Measurements from ENCODE around the gene CAMKK1. TPM values are rescaled to one million over a fixed set of nuclear protein-coding genes. Genes with fewer than 3 reads are reported as not detected.

CAMKK1 gene
- total RNA-seq, 1 experiment from 2014 or later, result 3.4 TPM

GRCh38 chr17:3923466-3924190, 30.8 kb upstream of the CAMKK1 start:
- H3K4me3 ChIP-seq, result no peak overlapping the region
- H3K4me1 ChIP-seq, result peaks cover 2% of the 10 kb centered on the region; the same call in 1 of the 2 replicates
- H3K9me3 ChIP-seq (replicated peaks), result no peaks in the 10 kb centered on the region
- DNase-seq, result no peak
- H3K27me3 ChIP-seq, result no peaks in the 10 kb centered on the region
- H3K36me3 ChIP-seq, result no peaks in the 10 kb centered on the region
- H3K27ac ChIP-seq, result no peak overlapping the region

GRCh38 chr17:3922765-3923164, 29.9 kb upstream of the CAMKK1 start:
- H3K36me3 ChIP-seq, result no peaks in the 10 kb centered on the region
- H3K27ac ChIP-seq, result no peak overlapping the region
- no peaks in the 10 kb centered on the region for H3K27me3 ChIP-seq
- no peak overlapping the region for H3K4me3 ChIP-seq
- DNase-seq, result no peak
- peaks cover 2% of the 10 kb centered on the region; the same call in 1 of the 2 replicates for H3K4me1 ChIP-seq
- H3K9me3 ChIP-seq (replicated peaks), result no peaks in the 10 kb centered on the region

- Histone ChIP-seq H3K9me3 (replicated peaks) (no peaks in the 10 kb centered on the region), H3K36me3 (no peaks in the 10 kb centered on the region), H3K27me3 (no peaks in the 10 kb centered on the region), H3K27ac (no peak overlapping the region), H3K4me3 (peak overlapping the region; percentile 19), H3K4me1 (peaks cover 10% of the 10 kb centered on the region)
- DNase-seq, result no peak
Measured at GRCh38 chr17:3921502-3922319, 28.9 kb upstream of the CAMKK1 start.

- Histone ChIP-seq H3K4me1 (peaks cover 10% of the 10 kb centered on the region), H3K9me3 (replicated peaks) (no peaks in the 10 kb centered on the region), H3K36me3 (no peaks in the 10 kb centered on the region), H3K4me3 (peak overlapping the region; percentile 19), H3K27me3 (no peaks in the 10 kb centered on the region), H3K27ac (no peak overlapping the region)
- no peak for DNase-seq
Measured at GRCh38 chr17:3921006-3921405, 28.2 kb upstream of the CAMKK1 start.

GRCh38 chr17:3919123-3919624, 26.3 kb upstream of the CAMKK1 start:
- H3K4me1 ChIP-seq, result peaks cover 10% of the 10 kb centered on the region
- no peaks in the 10 kb centered on the region for H3K27me3 ChIP-seq

GRCh38 chr17:3918372-3919122, 25.7 kb upstream of the CAMKK1 start:
- Histone ChIP-seq H3K27ac (no peak overlapping the region), H3K4me1 (peaks cover 10% of the 10 kb centered on the region), H3K36me3 (no peaks in the 10 kb centered on the region), H3K27me3 (no peaks in the 10 kb centered on the region), H3K4me3 (no peak overlapping the region), H3K9me3 (replicated peaks) (no peaks in the 10 kb centered on the region)
- DNase-seq, result no peak

More at GRCh38 chr17:3919123-3919624, 26.3 kb upstream of the CAMKK1 start:
- no peak overlapping the region for H3K4me3 ChIP-seq
- H3K36me3 ChIP-seq, result no peaks in the 10 kb centered on the region
- no peak overlapping the region for H3K27ac ChIP-seq
- no peaks in the 10 kb centered on the region for H3K9me3 ChIP-seq (replicated peaks)
- no peak for DNase-seq

GRCh38 chr17:3917391-3917931, 24.6 kb upstream of the CAMKK1 start:
- Histone ChIP-seq H3K4me3 (no peak overlapping the region), H3K27ac (no peak overlapping the region; the same call in 1 of the 2 replicates), H3K9me3 (replicated peaks) (no peaks in the 10 kb centered on the region), H3K27me3 (no peaks in the 10 kb centered on the region), H3K4me1 (peaks cover 10% of the 10 kb centered on the region), H3K36me3 (no peaks in the 10 kb centered on the region)
- peak; percentile 63 to 65 for DNase-seq

- Histone ChIP-seq H3K27me3 (no peaks in the 10 kb centered on the region), H3K4me3 (no peak overlapping the region), H3K9me3 (replicated peaks) (no peaks in the 10 kb centered on the region), H3K27ac (no peak overlapping the region), H3K4me1 (peaks cover 10% of the 10 kb centered on the region), H3K36me3 (no peaks in the 10 kb centered on the region)
- DNase-seq, result no peak
Measured at GRCh38 chr17:3916825-3917224, 24.0 kb upstream of the CAMKK1 start.

GRCh38 chr17:3915995-3916696, 23.3 kb upstream of the CAMKK1 start, which contains the start of gene P2RX1:
Gene P2RX1, minus strand, starts transcription at chr17:3916465. Its CDS starts 240 bp downstream, at chr17:3916225.
- no peak for DNase-seq
- Histone ChIP-seq H3K9me3 (replicated peaks) (no peaks in the 10 kb centered on the region), H3K27ac (no peak within 1 kb of the TSS), H3K4me3 (no peak within 1 kb of the TSS), H3K4me1 (peaks cover 10% of the 10 kb centered on the region), H3K27me3 (no peaks in the 10 kb centered on the region), H3K36me3 (no peaks in the 10 kb centered on the region)

- no peaks in the 10 kb centered on the region for H3K36me3 ChIP-seq
- no peak overlapping the region for H3K4me3 ChIP-seq
- no peak for DNase-seq
- peaks cover 10% of the 10 kb centered on the region for H3K4me1 ChIP-seq
- H3K9me3 ChIP-seq (replicated peaks), result no peaks in the 10 kb centered on the region
- H3K27me3 ChIP-seq, result no peaks in the 10 kb centered on the region
- H3K27ac ChIP-seq, result no peak overlapping the region
Measured at GRCh38 chr17:3915581-3915994, 22.7 kb upstream of the CAMKK1 start.

GRCh38 chr17:3914312-3914670, 21.4 kb upstream of the CAMKK1 start:
- Histone ChIP-seq H3K9me3 (replicated peaks) (no peaks in the 10 kb centered on the region), H3K4me3 (no peak overlapping the region), H3K36me3 (no peaks in the 10 kb centered on the region), H3K4me1 (peaks cover 10% of the 10 kb centered on the region), H3K27me3 (no peaks in the 10 kb centered on the region), H3K27ac (no peak overlapping the region)
- no peak for DNase-seq

GRCh38 chr17:3913531-3914311, 20.9 kb upstream of the CAMKK1 start:
- Histone ChIP-seq H3K4me1 (peaks cover 9% of the 10 kb centered on the region), H3K27me3 (no peaks in the 10 kb centered on the region), H3K36me3 (no peaks in the 10 kb centered on the region), H3K9me3 (replicated peaks) (no peaks in the 10 kb centered on the region), H3K4me3 (no peak overlapping the region), H3K27ac (no peak overlapping the region)
- DNase-seq, result peak; percentile 64 to 77

GRCh38 chr17:3912827-3913226, 20.0 kb upstream of the CAMKK1 start:
- H3K27ac ChIP-seq, result no peak overlapping the region
- H3K4me1 ChIP-seq, result peaks cover 8% of the 10 kb centered on the region
- no peaks in the 10 kb centered on the region for H3K27me3 ChIP-seq
- no peak for DNase-seq
- H3K36me3 ChIP-seq, result no peaks in the 10 kb centered on the region
- no peaks in the 10 kb centered on the region for H3K9me3 ChIP-seq (replicated peaks)
- no peak overlapping the region for H3K4me3 ChIP-seq

All from SJCRH30 (cell line).